NCI-H1694 treated with DMSO at 0.1 percent for 48 hours (cell line): Measurements from ENCODE around the gene MED31.
"Not testable (repeated sequence)": the region's sequence is repeated elsewhere in the genome, so short reads cannot be mapped to it uniquely, and the experiment has no call there.

Experiments
- DNase-seq: peaks from one replicate; lab custom pipeline; 2025; lab: John Stamatoyannopoulos, UW

Gene MED31

DNA sequence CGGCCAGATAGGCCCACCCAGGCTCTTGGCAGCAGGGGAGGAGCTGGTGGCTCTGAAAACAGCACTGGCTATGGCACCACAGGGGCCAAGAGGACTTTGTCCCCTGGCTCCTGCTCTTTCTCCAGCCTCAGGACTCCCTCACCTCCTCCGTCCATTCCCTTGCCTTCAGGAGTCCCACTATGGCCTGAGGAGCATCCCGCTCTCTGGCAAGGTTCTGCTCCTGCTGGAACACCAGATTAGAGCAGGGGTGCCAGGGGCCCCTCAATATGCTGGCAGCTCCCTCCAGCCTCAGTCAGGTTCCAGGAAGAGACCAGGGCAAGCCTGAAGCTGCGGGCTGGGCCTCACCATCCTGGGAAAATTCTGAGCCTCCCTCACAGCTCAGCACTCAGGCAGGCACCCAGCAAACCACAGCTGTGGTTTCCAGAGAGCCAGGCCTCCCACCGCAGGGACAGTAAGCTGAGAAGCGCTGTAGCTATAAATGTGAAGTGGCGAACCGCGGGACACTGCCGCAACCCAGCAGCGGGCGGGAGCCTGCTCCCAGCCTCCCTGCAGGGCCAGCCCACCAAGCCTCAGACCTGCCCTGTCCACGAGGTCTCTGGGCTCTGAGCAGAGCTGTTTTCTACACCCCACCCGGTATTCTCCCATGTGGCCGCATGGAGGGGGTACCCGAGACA, 25.9 kb upstream of the MED31 start:
- DNase-seq = no peak

- DNase-seq = no peak
These were observed 25.4 kb upstream of the MED31 start for GRCh38 chr17:6676802-6677157.

DNA sequence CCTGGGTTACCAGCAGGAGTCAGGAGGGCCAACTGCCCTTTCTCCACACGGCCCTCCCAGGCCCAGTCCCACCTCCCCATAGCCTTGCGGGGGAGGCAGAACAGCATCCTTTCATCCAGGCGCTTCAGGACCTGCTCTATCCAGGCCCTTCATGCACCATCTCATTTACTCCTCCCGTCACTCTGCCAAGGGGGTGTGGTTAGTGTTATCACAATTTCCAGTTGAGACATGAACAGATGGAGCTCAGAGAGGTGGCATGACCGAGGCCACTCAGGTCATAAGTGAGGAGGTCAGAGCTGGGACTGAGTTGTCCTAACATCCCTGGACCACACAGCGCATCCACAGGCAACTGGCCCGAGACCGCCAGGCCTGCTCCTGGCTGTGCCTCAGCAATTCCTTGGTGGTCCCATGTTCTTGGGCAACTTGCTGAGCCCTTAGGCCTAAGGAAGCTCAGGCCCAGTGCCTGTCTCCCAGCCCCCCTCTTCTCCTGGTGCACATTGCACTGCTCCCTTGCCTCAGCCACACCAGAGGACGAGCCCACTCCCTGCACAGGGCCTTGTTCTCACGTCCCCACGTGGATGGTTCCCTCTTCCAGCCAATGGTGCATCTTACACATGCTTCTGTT, 23.9 kb upstream of the MED31 start:
- no peak for DNase-seq

DNA sequence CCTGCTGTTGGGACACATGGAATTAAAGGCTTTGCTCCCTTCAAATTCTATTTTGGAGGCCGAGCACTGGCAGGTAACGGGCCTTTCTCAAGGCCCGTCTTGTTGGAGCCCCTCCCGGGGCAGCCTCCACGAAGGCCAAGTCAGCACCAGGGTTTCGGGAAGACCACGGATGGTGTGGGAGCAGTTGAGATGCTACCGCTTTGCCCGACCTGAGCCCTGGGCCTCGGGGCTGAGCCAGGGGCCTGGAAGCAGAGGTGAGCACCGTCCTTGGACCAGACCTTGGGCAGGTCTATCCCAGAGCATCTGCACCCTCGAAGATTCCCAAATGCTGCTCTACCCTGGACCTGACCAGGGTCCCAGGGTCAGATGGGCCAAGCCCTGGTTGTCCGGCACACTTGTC, 23.2 kb upstream of the MED31 start:
- no peak for DNase-seq

GRCh38 chr17:6671431-6671830, 20.0 kb upstream of the MED31 start:
- no peak for DNase-seq

GRCh38 chr17:6670999-6671398, 19.6 kb upstream of the MED31 start:
- DNase-seq = no peak

DNA sequence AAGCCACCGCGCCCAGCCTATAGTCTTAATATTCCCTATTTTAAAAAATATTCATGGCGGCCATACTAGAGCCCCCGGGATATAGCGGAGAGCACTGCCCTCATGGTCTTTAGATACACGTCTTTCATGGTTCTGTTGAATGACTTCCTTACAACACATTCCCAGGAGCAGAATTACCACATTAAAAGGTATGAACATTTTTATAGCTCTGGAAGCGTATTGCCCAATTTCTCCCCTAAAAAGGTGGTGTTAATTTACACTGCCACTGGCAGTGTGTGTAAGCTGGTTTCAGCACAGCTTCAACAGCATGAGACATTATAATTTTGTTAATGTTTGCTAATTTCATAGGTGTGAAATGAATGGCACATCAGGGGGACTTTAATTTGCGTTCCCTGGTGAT, 19.2 kb upstream of the MED31 start:
- DNase-seq = no peak

DNA sequence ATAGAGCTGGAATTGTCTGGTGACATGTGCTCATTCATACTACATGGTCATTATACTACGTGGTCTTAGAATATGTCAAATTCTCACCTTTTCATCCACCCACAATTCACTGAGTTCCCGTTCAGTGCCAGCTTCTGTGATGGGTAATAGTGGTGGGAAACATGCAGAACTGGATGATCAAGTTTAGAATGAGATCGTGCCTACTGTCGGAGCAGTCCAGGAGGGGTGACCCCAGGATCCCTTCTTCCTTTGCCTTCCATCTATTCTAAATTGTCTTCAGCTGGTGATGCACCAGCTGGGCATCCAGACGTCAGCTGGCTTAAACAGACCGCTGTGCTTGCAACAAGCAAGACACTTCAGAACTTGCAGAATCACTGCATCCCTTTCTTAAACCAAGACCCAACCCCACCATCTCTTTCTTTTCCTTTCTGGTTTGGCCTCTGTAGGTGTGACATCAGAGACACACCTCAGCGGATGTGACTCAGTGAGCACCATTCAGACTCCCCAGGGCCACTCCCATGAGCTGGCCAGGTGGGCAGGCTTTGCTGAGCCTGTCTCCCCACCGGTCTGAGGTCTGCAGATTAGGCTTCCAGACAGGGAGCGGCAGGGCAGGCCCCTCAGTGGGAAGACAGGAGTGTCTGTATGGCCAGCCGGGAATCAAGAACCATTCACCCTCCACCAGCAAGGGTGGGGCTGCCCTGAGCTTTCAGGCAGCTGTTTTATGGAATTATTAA, 18.2 kb upstream of the MED31 start:
- DNase-seq = no peak

DNA sequence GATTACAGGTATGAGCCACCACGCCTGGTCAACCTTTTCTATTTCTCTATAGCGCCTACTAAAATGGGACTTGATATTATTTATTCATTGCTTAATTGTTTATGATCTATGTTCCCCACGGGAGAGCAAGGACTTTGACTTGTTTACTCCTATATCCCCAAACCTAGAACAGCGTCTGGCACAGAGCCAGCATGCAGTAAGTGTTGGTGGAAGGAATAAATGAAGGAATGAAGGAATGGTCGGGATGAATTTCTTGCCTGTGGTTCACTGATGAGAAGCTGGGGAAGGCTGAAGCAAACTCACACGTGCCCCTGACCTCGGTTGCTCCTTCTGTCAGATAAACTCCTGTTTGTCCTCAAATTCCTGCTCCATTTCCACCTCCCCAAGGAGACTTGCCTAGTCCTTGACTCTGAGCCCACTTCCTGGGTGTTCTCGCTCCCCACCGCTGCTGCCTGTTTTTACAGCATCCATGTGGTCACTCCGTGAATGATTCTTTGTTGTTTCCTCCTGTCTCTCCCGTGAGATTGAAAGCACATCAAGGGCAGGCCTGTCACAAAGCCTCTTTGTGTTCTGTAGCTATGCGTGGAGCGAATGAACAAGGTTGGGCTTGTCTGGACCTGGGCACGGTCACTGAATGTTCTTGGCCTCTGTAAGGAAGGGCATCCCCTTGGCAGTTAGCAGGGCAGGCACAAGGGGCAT, 17.5 kb upstream of the MED31 start:
- DNase-seq = no peak

- no peak for DNase-seq
These were observed 16.8 kb upstream of the MED31 start for GRCh38 chr17:6668219-6668618.

GRCh38 chr17:6667516-6667915, 16.1 kb upstream of the MED31 start:
- DNase-seq = no peak

DNA sequence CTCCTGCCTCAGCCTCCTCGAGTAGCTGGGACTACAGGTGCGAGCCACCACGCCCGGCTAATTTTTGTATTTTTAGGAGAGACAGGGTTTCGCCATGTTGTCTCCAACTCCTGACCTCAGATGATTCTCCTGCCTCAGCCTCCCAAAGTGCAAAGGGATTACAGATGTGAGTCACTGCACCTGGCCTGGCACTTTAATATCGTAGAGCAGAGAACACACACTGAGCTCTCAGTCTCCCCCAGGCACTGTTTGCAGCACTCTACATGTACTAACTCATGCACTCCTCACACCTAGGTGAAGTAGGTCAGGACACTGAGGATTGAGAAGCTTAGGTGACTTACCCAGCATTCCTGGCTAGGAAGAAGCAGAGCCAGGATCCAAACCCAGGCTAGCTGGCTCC, 15.2 kb upstream of the MED31 start:
- DNase-seq = no peak

DNA sequence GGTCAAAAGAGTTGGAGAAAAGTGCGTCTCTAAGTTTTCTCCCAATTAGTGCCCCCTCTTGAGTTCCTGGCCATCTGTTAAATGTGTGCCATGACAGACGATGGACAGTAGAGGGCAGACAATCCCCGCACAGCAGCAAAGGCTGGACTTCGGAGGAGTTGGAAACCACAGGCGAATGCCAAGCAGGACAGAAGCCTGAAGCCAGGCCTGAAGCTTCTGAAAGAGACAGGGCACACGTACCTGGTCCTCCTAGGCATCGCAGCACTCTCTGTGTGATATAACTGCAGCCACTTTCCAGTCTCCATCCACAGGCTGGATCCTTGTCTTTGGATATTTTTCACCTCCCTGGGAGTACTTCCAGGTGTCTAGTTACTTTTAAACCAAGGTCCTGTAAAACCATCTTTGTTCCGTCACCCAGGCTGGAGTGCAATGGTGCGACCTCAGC, 14.7 kb upstream of the MED31 start:
- peak; percentile 39 for DNase-seq

DNA sequence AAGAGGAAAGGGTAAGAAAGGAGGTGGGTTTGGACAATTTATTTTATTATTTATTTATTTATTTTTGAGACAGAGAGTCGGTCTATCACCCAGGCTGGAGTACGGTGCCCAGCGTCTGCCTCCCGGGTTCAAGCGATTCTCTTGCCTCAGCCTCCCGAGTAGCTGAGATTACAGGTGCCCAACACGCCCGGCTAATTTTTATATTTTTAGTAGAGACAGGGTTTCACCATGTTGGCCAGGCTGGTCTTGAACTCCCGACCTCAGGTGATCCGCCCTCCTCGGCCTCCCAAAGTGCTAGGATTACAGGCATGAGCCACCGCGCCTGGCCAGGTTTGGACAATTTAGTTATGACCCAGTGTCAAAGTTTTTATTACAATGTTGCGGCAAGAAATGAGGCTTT, 11.8 kb upstream of the MED31 start:
- DNase-seq = not testable (repeated sequence)

DNA sequence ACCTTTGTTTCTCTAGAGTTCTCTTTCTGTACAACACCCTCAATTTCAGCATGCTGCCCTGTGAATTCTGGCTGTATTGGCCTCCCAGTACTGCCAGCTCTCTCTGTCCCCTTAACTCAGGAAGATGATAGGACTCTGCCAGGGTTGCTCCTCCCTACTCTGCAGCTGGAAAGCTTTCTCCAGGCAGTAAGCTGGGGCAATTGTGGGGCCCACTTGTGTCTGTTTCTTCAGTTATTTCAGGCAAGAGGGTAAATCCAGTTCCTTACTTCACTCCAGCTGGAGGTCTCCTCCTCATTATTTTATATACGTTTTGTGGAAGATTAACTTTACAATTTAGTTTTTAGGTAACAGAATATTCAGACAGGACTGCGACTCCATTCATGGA, 10.1 kb upstream of the MED31 start:
- no peak for DNase-seq

- no peak for DNase-seq
These were observed 9.5 kb upstream of the MED31 start for GRCh38 chr17:6660805-6661463.

DNA sequence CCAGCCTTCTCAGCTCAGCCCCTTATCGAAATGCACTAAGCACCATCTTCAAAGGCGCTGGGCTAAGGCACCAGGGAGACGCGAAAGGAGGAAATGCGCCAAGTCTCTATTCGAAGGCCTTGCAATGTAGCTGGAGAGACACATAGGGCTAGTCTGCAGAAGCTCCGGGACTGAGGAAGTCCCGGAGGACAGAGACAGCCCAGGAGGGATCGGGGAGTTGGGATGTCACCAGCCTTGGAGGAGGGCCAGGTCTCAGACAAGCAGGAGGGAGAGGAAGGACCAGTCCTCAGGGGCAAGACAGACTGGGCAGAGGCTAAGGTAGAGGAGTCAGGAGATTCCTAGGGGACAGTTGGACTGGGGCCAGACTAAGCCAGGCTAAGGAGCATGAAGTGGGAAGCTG, 8.7 kb upstream of the MED31 start:
- DNase-seq = no peak

DNA sequence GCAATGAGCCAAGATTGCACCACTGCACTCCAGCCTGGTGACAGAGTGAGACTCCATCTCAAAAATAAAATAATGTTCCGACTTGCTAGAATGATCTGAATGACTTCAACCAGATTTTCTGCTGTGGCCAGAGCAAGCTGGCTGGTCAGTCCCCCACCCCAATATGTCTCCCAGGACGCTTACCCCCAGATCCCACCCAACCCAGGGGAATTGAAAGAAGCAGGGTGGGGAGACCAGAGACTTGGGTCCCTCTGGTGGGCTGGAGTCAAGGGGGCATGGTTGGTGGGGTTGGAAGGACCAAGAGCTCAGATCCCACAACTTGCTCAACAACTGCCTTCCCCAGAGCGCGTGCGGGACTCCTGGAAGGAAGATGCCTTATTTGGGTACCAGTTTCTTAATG, 7.0 kb upstream of the MED31 start:
- not testable (repeated sequence) for DNase-seq

GRCh38 chr17:6657633-6658287, 6.4 kb upstream of the MED31 start:
- DNase-seq = no peak

GRCh38 chr17:6656797-6657632, 5.6 kb upstream of the MED31 start:
- DNase-seq = not testable (repeated sequence)
